ENCODE results near the gene PCDH15.
"Not testable (repeated sequence)": the region's sequence is repeated elsewhere in the genome, so short reads cannot be mapped to it uniquely, and the experiment has no call there.

Gene PCDH15

GRCh38 chr10:53952698-53953630, 848.1 kb downstream of the PCDH15 start:
- FAIRE-seq = no peak

GRCh38 chr10:53939654-53940053, 861.4 kb downstream of the PCDH15 start:
- no peak for FAIRE-seq

- no peak for FAIRE-seq
Observed at GRCh38 chr10:53930648-53931047, 870.4 kb downstream of the PCDH15 start.

- not testable (repeated sequence) for FAIRE-seq
Observed at GRCh38 chr10:53924051-53924700, 876.9 kb downstream of the PCDH15 start.

- FAIRE-seq = no peak
Observed at GRCh38 chr10:53918755-53919154, 882.3 kb downstream of the PCDH15 start.

- no peak for FAIRE-seq
Observed at GRCh38 chr10:53909791-53910190, 891.2 kb downstream of the PCDH15 start.

- no peak for FAIRE-seq
Observed at GRCh38 chr10:53904506-53905241, 896.4 kb downstream of the PCDH15 start.

GRCh38 chr10:53903756-53904155, 897.3 kb downstream of the PCDH15 start:
- FAIRE-seq = no peak

GRCh38 chr10:53899463-53900160, 901.4 kb downstream of the PCDH15 start:
- no peak for FAIRE-seq

- no peak for FAIRE-seq
Observed at GRCh38 chr10:53898532-53898931, 902.5 kb downstream of the PCDH15 start.

- no peak for FAIRE-seq
Observed at GRCh38 chr10:53894145-53894544, 906.9 kb downstream of the PCDH15 start.

GRCh38 chr10:53893061-53893460, 908.0 kb downstream of the PCDH15 start:
- FAIRE-seq = no peak

GRCh38 chr10:53886325-53887300, 914.4 kb downstream of the PCDH15 start:
- no peak for FAIRE-seq

GRCh38 chr10:53864846-53865245, 936.2 kb downstream of the PCDH15 start:
- FAIRE-seq = no peak

- no peak for FAIRE-seq
Observed at GRCh38 chr10:53852450-53853175, 948.4 kb downstream of the PCDH15 start.

GRCh38 chr10:53846809-53847208, 954.2 kb downstream of the PCDH15 start:
- FAIRE-seq = no peak

GRCh38 chr10:53843736-53844362, 957.2 kb downstream of the PCDH15 start:
- no peak for FAIRE-seq

- FAIRE-seq = no peak
Observed at GRCh38 chr10:53841483-53842145, 959.4 kb downstream of the PCDH15 start.

GRCh38 chr10:53840653-53841052, 960.4 kb downstream of the PCDH15 start:
- no peak for FAIRE-seq

Data from colon (tissue), 2 donors.